GM18858 (cell line): ENCODE data around the gene PLVAP.

Experiments
- ATAC-seq: cut with Tn5 transposase; IDR thresholded peaks from one replicate; pipeline ENCODE4 v1.9.1; 2021; ENCODE audit not compliant: unreplicated experiment

Gene PLVAP, protein sequence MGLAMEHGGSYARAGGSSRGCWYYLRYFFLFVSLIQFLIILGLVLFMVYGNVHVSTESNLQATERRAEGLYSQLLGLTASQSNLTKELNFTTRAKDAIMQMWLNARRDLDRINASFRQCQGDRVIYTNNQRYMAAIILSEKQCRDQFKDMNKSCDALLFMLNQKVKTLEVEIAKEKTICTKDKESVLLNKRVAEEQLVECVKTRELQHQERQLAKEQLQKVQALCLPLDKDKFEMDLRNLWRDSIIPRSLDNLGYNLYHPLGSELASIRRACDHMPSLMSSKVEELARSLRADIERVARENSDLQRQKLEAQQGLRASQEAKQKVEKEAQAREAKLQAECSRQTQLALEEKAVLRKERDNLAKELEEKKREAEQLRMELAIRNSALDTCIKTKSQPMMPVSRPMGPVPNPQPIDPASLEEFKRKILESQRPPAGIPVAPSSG

GRCh38 chr19:17376935-17377600, at the start of gene PLVAP:
TSS of gene PLVAP (minus strand) at chr19:17377342. CDS start at chr19:17377288, 54 bp downstream.
- no peak for ATAC-seq

- ATAC-seq, result no peak
Observed at GRCh38 chr19:17424743-17425365, 47.7 kb upstream of the PLVAP start.

DNA sequence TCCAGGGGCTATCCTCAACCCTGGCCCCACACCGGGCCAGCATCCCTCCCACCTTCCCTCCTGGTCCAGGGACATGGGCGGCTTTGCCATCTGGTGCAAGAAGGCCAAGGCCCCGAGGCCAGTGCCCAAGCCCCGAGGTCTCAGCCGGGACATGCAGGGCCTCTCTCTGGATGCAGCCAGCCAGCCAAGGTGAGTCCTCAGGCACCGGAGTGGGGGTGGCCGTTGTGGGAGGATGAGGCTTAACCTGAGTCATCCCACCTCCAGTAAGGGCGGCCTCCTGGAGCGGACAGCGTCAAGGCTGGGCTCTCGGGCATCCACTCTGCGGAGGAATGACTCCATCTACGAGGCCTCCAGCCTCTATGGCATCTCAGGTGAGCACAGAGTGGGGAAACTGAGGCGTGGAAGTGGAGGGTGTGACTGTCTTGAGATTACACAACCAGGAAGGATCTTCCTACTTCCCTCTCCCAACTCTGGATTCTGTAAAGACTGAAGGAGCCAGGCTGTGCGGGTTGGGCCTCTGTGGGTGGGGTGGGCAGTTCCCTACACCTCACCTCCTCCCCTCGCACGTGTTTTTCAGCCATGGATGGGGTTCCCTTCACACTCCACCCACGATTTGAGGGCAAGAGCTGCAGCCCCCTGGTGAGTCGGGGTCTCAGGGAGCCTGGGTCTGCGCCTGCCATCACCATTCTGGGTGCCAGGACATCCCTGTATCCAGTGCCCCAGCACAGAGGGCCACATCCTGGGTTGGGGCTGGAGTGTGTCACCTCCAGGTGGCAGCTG, 46.5 kb upstream of the PLVAP start:
- no peak for ATAC-seq

- no peak for ATAC-seq
Observed at GRCh38 chr19:17421942-17422341, 44.8 kb upstream of the PLVAP start.

GRCh38 chr19:17420475-17420924, 43.4 kb upstream of the PLVAP start:
- ATAC-seq, result no peak

DNA sequence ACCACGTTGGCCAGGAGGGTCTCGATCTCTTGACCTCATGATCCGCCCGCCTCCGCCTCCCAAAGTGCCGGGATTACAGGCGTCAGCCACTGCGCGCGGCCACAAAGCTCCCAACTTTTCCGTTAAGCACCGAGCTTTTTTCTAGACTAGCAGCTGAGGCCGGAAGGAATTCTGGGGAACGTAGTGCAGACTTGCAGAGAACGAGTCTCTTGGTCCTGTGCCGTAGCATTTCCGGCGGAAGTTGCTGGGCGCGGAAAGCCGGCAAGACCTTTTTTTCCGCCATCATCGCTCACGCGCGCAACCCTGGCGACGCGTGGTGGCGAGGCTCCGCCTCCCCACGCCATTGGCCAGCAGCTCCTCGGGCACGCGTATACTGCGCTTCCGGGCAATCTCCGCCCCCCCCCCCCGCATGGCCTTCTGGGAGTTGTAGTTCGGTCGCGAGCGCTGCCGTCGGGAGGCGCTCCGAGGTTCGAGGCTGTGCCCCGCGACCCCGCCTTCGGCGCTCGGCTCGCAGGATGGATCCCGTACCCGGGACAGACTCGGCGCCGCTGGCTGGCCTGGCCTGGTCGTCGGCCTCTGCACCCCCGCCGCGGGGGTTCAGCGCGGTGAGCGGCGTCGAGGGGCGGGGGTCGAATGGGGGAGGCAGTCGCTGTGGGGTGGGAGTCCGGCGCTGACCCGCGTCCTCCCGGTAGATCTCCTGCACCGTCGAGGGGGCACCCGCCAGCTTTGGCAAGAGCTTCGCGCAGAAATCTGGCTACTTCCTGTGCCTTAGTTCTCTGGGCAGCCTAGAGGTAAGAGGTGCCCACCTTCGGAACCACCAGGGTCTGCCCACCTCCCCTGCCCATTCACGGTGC, 42.7 kb upstream of the PLVAP start, which contains the start of gene MVB12A:
MVB12A (plus strand) TSS at position 427 of the 854 bp plus-strand sequence; CDS start at position 516, 89 bp downstream.
- peak; percentile 79 for ATAC-seq

DNA sequence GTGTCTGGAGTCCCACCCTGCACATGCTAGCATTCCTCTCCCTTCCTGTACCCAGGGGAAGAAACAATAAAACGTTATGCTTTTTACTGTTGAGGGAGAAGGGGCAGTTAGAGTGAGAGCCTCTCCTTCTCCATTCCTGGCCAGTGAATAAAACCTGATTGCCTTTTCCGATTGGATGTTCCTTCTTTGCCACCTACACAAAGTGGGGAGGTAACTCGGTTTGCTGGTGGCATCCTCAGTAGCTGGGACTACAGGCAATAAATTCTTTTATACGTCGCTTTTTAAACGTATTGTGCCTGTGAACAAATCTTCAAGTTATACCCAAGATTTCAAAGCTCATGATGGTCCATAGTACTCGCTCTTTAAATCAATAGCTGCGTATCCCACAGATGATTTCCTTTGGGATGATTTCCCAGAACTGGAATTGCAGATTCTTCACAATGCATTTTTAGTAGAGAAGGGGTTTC, 42.0 kb upstream of the PLVAP start:
- ATAC-seq, result no peak

- no peak for ATAC-seq
Observed at GRCh38 chr19:17418710-17419109, 41.6 kb upstream of the PLVAP start.

DNA sequence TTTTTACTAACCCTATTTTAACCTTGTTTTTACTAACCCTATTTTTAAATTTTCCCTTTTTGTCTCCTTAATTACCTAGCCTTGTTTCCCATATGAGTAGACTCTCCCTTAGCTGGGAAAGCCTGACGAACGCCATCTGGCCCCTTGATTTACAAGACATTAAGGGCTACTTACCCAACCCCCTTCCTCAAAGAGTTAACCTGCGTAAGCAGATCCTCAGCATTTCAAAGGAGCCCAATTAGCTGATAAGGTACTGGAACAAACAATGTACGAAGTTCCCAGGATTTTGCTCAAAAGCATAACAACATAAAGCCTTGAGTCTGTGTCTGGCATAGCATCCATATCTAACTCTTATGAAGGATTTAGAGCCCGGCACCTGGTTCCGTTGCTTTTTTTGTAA, 38.0 kb upstream of the PLVAP start:
- ATAC-seq, result no peak

- ATAC-seq, result no peak
Observed at GRCh38 chr19:17414097-17414496, 37.0 kb upstream of the PLVAP start.

- no peak for ATAC-seq
Observed at GRCh38 chr19:17411801-17412200, 34.7 kb upstream of the PLVAP start.

- ATAC-seq, result no peak
Observed at GRCh38 chr19:17409990-17410389, 32.8 kb upstream of the PLVAP start.

- ATAC-seq, result no peak
Observed at GRCh38 chr19:17406887-17407196, 29.7 kb upstream of the PLVAP start.

DNA sequence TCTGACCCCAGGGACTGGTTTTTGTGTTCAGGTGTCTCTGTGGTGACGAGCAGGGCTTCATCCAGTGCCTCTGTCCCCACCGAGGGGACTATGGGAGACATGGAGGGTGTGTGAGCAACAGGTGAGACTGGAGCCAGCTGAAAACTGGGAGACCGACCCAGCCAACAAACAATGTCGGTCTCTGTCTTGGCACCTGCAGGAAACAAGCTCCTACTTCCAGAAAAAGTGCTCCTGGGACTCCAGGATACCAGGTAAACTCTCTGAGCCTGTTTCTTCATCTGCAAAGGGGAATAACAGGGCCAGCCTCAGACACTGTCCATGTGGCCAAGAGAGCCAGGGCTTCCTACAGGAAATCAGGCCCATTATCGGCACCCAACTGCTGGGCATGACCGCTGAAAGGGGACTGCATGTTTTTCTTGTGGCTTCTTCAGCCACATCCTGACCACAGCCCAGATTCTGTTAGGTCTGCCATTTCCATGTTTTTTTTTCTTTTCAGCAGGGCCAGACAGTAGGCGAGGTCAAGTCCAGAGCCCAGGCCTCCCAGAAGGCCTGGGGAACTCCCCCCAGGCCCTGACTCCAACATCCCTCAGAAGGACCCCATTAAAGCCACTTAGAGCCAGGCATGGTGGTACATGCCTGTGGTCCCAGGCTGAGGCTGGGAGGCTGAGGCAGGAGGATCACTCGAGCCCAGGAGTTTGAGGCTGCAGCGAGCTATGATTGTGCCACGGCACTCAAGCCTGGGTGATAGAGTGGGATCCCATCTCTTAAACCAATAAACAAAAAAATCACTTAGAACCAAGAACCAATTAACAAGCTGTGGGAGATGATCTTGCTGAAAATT, 29.1 kb upstream of the PLVAP start:
- peak; percentile 25 for ATAC-seq

DNA sequence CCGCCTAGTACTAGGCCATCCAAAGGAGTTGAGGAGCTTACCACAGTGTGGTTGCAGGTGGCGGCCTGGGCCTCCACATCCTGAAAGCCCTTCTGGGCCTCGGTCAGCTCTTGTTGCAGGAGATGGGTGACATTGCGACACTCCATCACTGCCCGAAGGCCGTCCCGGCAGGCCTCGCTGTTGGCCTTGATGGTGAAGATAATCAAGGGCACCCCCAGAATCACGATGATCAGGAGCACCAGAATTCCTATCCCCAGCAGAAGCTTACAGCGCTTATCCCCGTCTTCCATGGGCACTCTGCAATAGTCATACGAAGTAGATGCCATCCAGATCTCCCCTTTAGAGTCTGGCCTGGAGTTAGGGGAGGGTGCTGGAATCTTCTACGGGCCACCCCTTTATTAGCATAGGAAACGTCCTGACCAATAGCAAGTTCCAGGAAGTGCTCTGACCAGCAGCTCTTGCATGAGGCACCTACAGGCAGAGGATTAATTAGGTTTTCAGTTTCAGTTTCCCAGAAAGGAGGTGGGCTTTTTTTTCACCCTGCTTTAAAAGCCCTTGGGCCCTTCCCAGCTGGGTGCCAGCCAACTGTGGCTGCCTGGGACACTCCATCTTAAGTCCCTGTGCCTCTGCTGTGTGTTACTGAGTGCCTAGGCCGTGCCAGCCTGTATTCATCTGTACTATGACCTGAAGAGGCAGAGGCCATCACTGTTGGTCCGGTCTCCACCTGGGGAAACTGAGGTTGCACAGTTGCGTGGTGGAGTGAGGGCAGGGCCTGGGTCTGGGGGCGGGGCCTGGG, 28.3 kb upstream of the PLVAP start, which contains the start of gene BST2:
BST2 (minus strand) TSS at position 381 of the 796 bp plus-strand sequence; CDS start at position 326, 55 bp downstream.
- peak; percentile 51 for ATAC-seq

DNA sequence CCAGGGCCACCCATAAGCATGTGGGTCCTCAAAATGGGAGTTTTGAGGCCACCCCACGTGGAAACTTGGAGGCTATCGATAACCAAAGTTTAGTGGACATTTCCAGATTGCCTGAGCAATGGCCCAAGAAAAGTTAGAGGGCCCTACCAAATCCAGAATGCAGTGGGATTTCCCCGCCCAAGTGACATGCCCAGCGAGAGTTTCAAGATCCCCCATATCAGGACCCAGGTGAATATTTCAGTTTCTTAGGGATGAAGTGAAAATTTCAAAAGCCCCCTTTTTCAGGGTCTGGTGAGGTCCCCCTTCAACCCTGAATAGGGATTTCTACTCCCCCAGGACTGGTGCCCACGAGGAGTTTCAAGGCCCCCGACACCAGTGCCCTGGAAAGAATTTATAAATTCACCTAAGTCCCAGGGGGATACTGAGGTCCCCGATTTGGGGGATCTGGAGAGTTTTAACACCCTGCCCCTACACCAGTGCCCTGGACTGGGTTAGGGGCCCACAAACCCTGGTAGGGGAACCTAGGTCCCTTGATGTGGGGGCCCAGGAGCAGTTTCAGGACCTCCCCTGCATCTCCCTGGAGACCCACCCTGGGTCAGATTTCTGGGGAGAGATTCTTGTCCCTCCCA, 27.6 kb upstream of the PLVAP start:
- no peak for ATAC-seq

- no peak for ATAC-seq
Observed at GRCh38 chr19:17404015-17404414, 26.9 kb upstream of the PLVAP start.
